Astrocyte of the spinal cord (primary cell): ENCODE data around the gene FRAS1.
"Not testable (repeated sequence)": the region's sequence is repeated elsewhere in the genome, so short reads cannot be mapped to it uniquely, and the experiment has no call there.

Experiments used
- DNase-seq: peaks from one replicate; pipeline ENCODE4 v3.0.0; 2011; ENCODE audit warnings: low read depth, low spot score
- H3K4me3 ChIP-seq: 2 replicates; pipeline ENCODE4 v1.5.1; 2011; ENCODE audit warnings: low read depth, mild to moderate bottlenecking, low read length, moderate library complexity
- in situ Hi-C: cut with HindIII; loops from 2 replicates; pipeline ENCODE4 v1.10.0; 2017; ENCODE audit warnings: low sequenced_read_pairs
- TF ChIP-seq, protein P1 (sequence below): IDR thresholded peaks from 2 replicates; pipeline ENCODE4 v1.5.1; 2012; ENCODE audit warnings: low read depth, mild to moderate bottlenecking, low read length, inconsistent platforms

FRAS1 gene

DNA sequence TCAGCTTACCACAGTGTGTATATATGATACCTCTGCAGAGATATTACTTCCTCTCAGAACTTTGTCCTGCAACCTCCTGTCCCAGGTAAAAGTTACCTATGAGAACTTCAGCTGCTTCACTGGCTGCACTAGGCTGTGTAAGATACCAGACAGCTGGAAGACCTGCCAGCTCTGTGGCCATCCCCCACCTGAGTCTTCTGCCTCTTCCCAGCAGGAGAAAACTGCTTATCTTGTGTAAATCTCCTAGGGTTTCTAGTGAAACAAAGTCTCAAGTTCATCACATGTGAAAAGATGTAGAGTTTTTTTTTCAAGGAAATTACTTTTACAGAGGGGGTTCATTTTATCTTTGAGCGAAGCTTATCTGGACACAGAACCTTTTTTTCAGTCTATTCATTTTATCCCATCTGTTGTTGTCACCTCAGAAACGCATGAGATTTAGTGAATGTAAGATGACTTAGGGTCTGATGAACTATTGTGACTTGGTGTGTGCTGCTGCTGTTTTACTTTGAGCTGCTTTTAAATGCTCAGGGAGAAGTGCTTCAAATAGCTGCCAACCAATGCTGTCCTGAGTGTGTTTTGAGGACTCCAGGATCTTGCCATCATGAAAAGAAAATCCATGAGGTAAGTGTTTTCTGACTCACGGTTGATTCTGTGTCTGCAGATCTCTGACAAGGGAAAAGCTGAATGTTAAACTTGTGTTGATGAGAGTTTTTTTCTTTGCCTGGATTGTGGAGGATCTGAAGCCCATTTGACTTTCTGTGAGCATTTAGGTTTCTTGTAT is 187.8 kb downstream of the FRAS1 start:
- no peak overlapping the region for H3K4me3 ChIP-seq
- in situ Hi-C loops = no loop called here
- TF ChIP-seq, protein P1, sequence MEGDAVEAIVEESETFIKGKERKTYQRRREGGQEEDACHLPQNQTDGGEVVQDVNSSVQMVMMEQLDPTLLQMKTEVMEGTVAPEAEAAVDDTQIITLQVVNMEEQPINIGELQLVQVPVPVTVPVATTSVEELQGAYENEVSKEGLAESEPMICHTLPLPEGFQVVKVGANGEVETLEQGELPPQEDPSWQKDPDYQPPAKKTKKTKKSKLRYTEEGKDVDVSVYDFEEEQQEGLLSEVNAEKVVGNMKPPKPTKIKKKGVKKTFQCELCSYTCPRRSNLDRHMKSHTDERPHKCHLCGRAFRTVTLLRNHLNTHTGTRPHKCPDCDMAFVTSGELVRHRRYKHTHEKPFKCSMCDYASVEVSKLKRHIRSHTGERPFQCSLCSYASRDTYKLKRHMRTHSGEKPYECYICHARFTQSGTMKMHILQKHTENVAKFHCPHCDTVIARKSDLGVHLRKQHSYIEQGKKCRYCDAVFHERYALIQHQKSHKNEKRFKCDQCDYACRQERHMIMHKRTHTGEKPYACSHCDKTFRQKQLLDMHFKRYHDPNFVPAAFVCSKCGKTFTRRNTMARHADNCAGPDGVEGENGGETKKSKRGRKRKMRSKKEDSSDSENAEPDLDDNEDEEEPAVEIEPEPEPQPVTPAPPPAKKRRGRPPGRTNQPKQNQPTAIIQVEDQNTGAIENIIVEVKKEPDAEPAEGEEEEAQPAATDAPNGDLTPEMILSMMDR = no peak
- no peak for DNase-seq

DNA sequence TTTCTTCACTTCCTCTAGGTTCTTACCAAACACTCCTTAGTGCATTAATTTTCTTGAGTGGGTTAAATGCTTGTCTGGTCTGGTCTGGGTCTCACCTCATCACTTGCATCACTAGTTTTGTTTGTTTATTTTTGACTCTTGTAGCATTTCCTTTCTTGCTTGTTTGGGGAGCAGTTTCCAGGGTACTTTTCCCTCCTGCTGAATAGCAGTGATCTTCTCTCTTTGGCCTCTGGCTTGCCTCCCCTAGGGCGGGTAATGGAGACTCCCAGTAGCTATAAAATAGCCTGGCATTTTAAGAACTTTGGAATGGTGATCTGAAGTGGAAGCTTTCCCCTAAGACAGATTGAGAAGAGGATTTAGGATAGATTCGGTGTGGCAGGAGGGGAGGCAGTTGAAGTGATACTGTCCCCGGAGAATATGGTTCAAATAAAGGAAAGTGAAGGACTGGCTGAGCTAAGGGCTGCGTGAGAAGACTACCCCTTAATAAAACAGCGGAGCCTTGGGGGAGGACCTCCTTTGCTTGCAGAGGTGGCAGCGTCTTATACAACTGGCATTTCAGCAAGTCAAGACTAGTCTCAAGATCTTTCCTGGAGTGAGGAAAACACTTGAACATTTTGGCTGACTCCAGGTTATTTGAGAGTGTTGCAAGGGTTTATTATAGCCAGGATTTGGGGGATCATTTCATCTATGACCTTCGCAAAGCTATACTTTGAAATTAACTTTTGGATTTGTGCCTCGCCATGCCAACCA is 190.6 kb downstream of the FRAS1 start:
- no peak for DNase-seq
- TF ChIP-seq, protein P1 = no peak
- no peak overlapping the region for H3K4me3 ChIP-seq
- in situ Hi-C loops = no loop called here

DNA sequence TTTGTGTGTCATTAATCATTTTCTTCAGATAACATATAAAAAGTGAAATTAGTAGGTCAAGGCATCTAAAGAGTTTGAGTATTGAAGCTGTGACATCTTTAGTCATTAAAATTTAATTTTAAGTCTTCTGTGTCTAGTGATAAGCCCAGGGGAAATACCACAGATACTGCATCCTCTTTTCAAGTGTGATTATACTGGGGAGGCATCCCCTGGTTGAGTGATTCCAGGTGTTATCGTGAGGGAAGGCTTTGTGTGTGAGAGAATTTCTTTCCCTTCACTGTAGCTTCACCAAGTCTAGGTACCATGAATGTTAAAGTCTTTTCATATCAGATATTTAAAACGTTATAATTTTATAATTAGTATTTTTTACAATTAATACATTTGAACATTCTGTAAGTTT is 193.4 kb downstream of the FRAS1 start:
- in situ Hi-C loops = no loop called here
- TF ChIP-seq, protein P1 = no peak
- no peak for DNase-seq
- H3K4me3 ChIP-seq = no peak overlapping the region

DNA sequence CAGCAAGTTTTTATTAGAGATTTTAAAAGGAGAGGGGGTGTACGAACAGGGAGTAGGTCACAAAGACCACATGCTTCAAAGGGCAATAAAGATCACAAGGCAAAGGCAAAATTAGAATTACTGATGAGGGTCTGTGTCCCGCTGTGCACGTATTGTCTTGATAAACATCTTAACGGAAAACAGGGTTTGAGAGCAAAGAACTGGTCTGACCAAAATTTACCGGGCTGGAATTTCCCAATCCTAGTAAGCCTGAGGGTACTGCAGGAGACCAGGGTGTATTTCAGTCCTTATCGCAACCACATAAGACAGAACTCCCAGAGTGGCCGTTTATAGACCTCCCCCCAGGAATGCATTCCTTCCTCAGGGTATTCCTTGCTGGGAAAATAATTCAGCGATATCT is 195.7 kb downstream of the FRAS1 start:
- in situ Hi-C loops, H3K4me3 ChIP-seq, DNase-seq: not testable (repeated sequence)

DNA sequence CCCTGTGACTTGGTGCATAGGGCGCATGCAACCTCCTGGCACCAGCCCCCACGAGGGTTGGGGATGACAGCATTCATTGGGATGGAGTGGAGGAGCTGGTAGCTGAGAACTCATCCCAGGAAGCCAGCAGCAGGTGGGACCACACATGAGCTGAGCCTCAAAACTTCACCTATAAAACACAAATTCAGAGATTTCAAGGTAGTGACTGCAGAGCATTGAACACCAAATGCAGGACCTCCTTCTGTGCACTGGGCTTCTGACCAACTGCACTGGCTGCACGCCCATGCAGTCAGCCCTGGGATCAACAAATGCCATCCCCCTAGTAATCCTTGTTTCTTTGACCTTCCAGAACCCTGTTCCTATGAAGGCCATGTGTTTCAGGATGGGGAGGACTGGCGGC is 197.8 kb downstream of the FRAS1 start:
- TF ChIP-seq, protein P1 = no peak
- no peak for DNase-seq
- H3K4me3 ChIP-seq = no peak overlapping the region
- in situ Hi-C loops = no loop called here

DNA sequence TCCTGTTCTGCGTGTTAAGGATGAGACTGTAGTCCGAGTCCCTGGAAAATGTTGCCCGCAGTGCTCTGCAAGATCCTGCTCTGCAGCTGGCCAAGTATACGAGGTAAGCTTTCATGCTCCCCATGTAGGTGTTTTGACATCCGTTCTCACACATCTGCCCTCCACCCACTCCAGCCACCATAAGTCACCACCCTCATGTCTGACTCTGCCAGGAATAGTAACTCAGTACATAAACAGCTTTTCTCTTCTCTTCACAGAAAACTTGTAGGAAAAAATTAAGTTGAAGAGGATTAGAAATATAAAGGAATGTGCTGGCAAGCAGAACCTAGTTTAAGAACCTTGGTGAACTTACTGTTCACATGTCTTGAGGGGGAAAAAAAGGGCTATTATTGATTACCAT is 207.9 kb downstream of the FRAS1 start:
- TF ChIP-seq, protein P1 = no peak
- H3K4me3 ChIP-seq = no peak overlapping the region
- no peak for DNase-seq
- in situ Hi-C loops = no loop called here

DNA sequence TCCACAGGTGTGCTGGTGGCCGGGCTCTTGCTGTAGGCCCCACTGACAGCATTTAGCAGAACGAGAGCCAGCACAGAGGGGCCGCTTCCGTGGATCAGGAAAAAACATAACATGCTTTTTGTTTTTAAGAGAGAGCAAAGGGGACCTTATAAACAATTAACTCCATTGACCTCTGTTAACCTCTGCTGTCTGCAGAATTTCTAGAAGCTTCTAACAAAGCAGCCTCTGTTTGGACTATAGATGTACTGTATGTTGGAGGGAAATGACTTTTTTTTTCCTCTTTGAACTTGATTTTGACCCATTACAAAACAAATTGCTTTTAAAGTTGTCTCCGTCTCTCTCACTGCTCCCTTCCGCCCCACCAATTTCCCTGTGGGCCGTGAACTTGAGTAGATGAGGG is 210.7 kb downstream of the FRAS1 start:
- DNase-seq = no peak
- H3K4me3 ChIP-seq = no peak overlapping the region
- TF ChIP-seq, protein P1 = no peak
- in situ Hi-C loops = no loop called here
